Neutrophil (primary cell): Measurements from ENCODE around the gene BCL11A.

Experiments
- H3K27ac ChIP-seq: fragments of 200-600 bp; sonication (generic); 2 replicates; pipeline ENCODE4 v1.5.1; 2016; ENCODE audit warnings: mild to moderate bottlenecking, moderate library complexity
- H3K27me3 ChIP-seq: fragments of 200-600 bp; sonication (generic); 2 replicates; pipeline ENCODE4 v1.6.0; 2016; ENCODE audit warnings: mild to moderate bottlenecking
- H3K36me3 ChIP-seq: fragments of 200-600 bp; sonication (generic); 2 replicates; pipeline ENCODE4 v1.5.1; 2017
- H3K4me1 ChIP-seq, 2 experiments: fragments of 200-600 bp in 1 of 2; sonication (generic) in 1 of 2; 1 replicate in 1 of 2; 2 replicates in 1 of 2; pipeline versions ENCODE4 v1.5.1 to v1.6.1; 2013 to 2016; ENCODE audit warnings: low read depth in 1 of 2, low read length in 1 of 2, mild to moderate bottlenecking in 1 of 2, moderate library complexity in 1 of 2; ENCODE audit not compliant: control insufficient read depth in 1 of 2, insufficient read depth in 1 of 2
- H3K4me3 ChIP-seq, 2 experiments: fragments of 200-600 bp in 1 of 2; sonication (generic) in 1 of 2; 1 replicate in 1 of 2; 2 replicates in 1 of 2; pipeline ENCODE4 v1.5.1; 2013 to 2016; ENCODE audit warnings: low read depth in 1 of 2, low read length in 1 of 2, mild to moderate bottlenecking in 1 of 2, moderate library complexity in 1 of 2
- H3K9me3 ChIP-seq: fragments of 200-600 bp; sonication (generic); 2 replicates; pipeline ENCODE4 v1.5.1; 2016
- CTCF ChIP-seq: fragments of 200-600 bp; sonication (generic); IDR thresholded peaks from 2 replicates; pipeline ENCODE4 v1.5.1; 2016; ENCODE audit warnings: antibody characterized with exemption

The BCL11A gene

GRCh38 chr2:60481257-60481656 lies 72.2 kb downstream of the BCL11A start:
- Histone ChIP-seq H3K4me1 (peaks cover 62 to 71% of the 10 kb centered on the region in 2 experiments), H3K36me3 (no peaks in the 10 kb centered on the region), H3K9me3 (no peaks in the 10 kb centered on the region), H3K4me3 (no peak overlapping the region), H3K27me3 (no peaks in the 10 kb centered on the region), H3K27ac (peak overlapping the region; percentile 93)
- no peak for TF ChIP-seq CTCF

GRCh38 chr2:60480089-60480773 lies 73.2 kb downstream of the BCL11A start:
- Histone ChIP-seq H3K27ac (no peak overlapping the region), H3K4me1 (peaks cover 55 to 61% of the 10 kb centered on the region in 2 experiments)

GRCh38 chr2:60479226-60480088 lies 74.0 kb downstream of the BCL11A start:
- no peaks in the 10 kb centered on the region for H3K9me3 ChIP-seq
- no peak overlapping the region for H3K27ac ChIP-seq
- no peaks in the 10 kb centered on the region for H3K36me3 ChIP-seq

More at GRCh38 chr2:60480089-60480773, 73.2 kb downstream of the BCL11A start:
- no peak for TF ChIP-seq CTCF
- no peaks in the 10 kb centered on the region for H3K9me3 ChIP-seq
- no peaks in the 10 kb centered on the region for H3K36me3 ChIP-seq
- H3K27me3 ChIP-seq, result no peaks in the 10 kb centered on the region
- H3K4me3 ChIP-seq, result no peak overlapping the region

DNA sequence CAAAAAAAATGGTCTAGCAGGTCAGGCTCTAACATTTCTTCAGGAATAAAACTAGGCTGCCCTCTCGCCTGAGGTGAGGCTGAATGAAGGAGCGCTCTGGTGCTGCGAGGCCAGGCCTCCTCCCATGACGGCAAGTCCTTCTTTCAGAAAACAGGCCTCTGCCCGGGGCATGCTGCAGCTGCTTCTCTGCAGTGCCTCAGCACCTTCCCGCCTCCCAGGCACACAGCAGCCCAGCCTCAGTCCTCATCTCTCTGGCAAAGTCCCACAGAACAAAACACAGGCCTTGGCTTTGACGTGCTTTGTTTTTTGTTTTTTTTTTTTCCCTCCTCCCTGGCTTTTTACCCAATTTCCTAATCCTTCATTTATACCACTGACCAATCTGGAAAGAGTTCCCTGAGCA lies 74.8 kb downstream of the BCL11A start:
- Histone ChIP-seq H3K4me1 (peaks cover 39 to 45% of the 10 kb centered on the region in 2 experiments), H3K36me3 (no peaks in the 10 kb centered on the region), H3K27ac (no peak overlapping the region), H3K27me3 (no peaks in the 10 kb centered on the region), H3K9me3 (no peaks in the 10 kb centered on the region), H3K4me3 (no peak overlapping the region)
- no peak for TF ChIP-seq CTCF

More at GRCh38 chr2:60479226-60480088, 74.0 kb downstream of the BCL11A start:
- Histone ChIP-seq H3K27me3 (no peaks in the 10 kb centered on the region), H3K4me1 (peaks cover 47 to 53% of the 10 kb centered on the region in 2 experiments), H3K4me3 (no peak overlapping the region)
- no peak for TF ChIP-seq CTCF

DNA sequence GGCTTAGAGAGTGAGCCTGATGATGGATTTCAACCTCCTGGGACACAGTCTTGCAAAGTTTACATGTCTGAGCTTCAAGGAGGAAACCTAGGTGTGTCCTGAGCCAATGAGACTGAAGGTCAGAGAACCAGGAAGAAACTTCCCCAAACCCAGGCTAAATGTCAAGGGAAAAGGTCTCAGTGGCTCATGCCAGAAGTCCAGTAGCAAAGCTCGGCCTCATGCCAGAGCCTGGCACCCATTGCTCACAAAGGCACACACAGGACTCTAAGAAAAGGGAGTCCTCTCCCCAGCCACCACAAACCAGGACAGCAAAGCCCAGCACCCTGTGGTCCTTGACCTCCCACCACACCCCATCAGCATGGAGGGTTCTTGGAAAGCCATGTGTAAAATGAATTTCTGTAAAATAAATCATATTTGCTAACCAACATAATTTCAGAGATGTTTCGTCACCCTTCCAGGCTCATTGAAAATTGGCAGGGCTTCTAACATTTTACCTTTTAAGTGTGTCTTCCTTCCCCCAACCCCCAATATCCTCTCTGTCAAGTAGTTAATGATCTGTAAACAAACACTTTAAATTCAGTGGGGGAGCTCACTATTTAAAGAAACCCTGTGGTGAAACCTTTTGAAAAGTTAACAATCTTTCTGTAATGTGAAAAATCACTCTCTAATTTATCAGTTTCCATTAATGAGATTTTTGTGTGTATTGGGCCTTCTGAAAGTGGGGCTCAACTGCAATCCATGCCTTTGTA lies 77.1 kb downstream of the BCL11A start:
- Histone ChIP-seq H3K27ac (no peak overlapping the region), H3K36me3 (no peaks in the 10 kb centered on the region), H3K27me3 (no peaks in the 10 kb centered on the region), H3K9me3 (no peaks in the 10 kb centered on the region), H3K4me1 (peaks cover 37 to 38% of the 10 kb centered on the region in 2 experiments), H3K4me3 (no peak overlapping the region)
- no peak for TF ChIP-seq CTCF
